HPDE6-E6E7 (cell line): ENCODE results near the gene PLD4.

Experiments used
- DNase-seq: peaks from one replicate; pipeline ENCODE4 v3.0.0; 2011; ENCODE audit warnings: missing footprints; ENCODE audit errors: extremely low spot score

Gene PLD4

DNA sequence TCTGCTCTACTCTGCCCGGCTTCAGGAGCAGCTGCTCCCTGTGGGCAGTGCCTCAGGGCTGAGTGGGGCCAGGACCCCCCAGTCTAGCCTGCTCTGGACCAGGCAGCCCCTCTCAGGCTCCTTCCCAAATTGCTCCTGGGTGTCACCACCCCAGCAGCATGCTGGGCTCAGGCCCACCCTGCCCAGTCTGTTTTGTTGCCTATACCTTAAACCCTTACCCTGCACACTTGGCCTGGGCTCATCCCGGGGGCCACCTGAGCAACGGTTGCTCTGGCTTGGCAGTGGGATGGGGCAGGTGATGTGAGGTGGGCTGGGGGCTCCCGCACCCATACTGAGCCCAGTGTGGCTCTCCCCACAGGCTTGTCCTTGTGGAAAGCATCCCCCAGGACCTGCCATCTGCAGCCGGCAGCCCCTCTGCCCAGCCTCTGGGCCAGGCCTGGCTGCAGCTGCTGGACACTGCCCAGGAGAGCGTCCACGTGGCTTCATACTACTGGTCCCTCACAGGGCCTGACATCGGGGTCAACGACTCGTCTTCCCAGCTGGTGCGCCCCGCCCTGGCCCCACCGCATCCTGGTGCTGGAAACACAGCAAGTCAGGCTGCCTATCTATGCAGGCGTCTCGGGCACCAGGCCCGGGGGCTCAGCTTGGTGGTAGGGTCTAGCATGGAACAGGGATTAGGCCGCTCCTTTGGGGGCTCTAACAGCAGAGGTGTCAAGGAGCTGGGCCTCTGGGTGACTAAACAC lies 3.9 kb downstream of the PLD4 start:
- no peak for DNase-seq

DNA sequence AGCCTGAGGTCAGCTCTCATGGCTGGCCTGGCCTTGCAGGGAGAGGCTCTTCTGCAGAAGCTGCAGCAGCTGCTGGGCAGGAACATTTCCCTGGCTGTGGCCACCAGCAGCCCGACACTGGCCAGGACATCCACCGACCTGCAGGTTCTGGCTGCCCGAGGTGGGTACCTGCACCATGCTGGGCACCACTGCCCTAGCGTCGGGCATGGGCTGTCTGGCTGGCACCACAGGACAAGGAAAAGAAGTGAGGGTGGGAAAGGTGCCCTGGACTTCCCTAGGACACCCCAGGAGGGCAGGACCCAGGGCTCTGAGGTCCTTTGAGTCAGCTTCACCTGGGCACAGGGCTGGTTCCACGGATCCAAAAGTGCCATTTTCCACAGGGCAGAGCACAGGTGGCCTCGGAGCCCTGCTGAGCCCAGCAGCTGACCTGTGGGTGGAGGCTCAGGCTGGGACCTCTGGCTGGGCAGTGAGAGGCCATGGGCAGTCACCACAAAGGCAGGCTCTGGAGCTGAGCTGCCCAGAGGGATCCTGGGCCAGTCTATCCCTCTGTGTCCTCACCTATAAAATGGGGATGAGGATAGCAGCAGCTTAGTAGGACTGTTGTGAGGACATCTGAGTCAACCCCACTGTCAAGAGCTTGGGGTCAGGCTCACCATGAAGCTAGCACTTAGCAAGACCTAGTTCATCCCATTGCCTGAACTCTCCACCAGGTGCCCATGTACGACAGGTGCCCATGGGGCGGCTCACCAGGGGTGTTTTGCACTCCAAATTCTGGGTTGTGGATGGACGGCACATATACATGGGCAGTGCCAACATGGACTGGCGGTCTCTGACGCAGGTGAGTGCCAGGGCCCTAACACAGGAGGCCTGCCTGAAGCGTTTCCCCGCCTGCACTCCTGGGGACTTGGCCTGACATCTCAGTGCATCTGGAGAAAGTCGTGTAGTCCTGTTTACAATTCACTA lies 4.9 kb downstream of the PLD4 start:
- no peak for DNase-seq

- DNase-seq, result no peak
Observed at GRCh38 chr14:104930526-104931303, 6.0 kb downstream of the PLD4 start.

DNA sequence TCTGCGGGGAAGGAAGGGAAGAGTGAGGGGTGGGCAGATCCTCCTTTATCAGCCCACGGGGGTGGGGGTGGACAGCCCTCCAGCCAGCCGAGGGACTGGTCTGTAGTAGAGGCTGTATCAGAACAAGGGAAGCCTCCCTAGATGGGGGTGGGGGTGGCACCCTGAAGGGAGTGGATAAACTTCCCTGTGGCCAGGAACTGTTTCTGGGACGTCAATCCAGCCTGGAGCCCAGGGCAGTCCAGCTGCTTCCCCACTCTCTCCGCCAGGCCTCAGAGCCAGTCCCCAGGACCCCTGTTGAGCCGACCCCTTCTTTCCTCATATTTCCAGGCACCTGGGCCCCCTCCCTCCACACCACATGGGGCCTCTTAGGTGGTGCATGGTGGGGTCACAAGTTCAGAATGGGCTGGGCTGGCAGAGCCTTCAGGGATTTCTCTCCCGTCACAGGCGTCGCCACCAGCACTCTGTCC lies 6.7 kb downstream of the PLD4 start:
- no peak for DNase-seq

- DNase-seq, result no peak
Observed at GRCh38 chr14:104931771-104932675, 7.3 kb downstream of the PLD4 start.

- DNase-seq, result peak; percentile 88
Observed at GRCh38 chr14:104932676-104933631, 8.3 kb downstream of the PLD4 start.

DNA sequence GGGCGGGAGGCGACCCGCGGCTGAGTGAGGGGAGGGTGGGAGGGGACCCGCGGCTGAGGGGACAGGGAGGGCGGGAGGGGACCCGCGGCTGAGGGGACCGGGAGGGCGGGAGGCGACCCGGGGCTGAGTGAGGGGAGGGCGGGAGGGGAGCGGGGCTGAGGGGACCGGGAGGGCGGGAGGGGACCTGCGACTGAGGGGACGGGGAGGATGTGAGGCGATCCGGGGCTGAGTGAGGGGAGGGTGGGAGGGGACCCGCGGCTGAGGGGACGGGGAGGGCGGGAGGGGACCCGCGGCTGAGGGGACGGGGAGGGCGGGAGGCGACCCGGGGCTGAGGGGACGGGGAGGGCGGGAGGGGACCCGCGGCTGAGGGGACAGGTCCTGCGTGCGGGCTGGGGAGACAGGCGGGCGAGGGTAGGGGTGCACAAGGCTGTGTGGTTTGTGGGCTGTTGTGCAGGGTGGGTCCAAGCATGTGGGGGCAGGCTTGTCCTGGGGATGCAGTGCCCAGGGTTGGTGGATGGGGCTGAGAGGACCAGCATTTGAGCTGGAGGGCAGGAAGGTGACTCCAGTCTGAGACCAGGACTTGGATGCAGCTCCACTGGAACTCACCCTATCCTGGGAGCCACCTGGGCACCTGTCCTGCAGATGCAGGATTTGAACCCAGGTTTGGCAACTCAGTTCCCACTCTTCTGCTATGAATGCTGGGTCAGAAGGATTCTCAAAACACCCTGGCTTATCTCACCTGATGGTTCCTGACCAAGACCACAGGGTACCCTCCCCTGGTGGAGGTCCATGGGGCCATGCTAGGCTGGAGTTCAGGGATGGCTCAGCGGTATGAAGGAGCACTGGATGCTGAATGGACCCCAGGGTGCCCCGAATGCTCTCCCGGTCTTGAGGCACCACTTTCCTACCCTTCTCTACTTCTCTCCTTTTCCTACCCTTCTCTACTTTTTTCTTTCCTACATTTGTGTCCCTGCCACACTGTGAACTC lies 9.4 kb downstream of the PLD4 start:
- no peak for DNase-seq

DNA sequence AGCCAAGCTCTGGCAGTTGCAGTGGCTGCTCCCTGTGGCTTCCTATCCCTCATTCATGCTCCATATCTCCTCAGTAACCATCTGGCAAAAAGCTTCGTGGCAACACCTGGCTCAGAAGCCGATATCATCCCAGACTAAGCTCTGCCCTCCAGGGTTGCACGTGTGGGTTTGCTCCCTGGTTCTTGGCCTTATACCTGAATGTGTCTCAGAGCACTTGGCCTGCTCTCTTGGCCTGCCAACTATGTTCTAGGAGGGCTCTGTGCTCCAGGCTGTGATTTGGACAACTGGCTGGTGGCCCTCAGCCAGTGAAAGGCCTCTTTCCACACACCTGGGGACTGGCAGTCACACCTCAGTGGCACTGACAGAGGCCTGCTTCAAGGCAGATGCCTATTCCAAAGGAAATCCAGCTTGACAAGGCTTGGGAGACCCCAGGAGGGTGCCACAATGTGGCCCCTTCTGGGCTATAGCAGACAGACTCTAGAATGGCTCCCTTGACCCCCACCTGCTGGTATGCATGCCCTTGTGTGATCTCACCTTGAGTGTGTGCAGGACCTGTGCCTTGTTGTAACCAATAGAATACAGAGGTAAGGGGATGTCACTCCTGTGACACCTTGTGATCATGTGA lies 10.5 kb downstream of the PLD4 start:
- no peak for DNase-seq

GRCh38 chr14:104935955-104936354 lies 11.3 kb downstream of the PLD4 start:
- DNase-seq, result no peak

- DNase-seq, result no peak
Observed at GRCh38 chr14:104936361-104937155, 11.9 kb downstream of the PLD4 start.

DNA sequence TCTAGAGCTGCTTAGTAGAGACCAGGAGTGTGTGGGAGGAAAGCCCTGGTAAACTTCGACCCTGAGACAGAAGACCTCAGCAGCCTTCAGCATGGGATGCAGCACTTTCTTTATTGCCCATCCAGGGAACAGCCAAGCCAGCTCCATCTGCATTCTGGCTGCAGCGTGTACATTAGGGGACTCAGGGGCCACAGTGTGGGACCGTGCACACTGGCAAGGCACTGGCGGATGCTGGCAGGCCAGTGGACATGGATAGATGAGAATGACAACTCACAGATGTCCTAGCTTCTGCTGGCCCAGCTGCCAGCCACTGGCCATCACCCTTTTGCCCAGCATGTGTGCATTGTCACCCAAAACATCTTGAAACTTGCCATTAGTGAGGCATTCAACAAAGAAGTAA lies 12.5 kb downstream of the PLD4 start:
- DNase-seq, result no peak

DNA sequence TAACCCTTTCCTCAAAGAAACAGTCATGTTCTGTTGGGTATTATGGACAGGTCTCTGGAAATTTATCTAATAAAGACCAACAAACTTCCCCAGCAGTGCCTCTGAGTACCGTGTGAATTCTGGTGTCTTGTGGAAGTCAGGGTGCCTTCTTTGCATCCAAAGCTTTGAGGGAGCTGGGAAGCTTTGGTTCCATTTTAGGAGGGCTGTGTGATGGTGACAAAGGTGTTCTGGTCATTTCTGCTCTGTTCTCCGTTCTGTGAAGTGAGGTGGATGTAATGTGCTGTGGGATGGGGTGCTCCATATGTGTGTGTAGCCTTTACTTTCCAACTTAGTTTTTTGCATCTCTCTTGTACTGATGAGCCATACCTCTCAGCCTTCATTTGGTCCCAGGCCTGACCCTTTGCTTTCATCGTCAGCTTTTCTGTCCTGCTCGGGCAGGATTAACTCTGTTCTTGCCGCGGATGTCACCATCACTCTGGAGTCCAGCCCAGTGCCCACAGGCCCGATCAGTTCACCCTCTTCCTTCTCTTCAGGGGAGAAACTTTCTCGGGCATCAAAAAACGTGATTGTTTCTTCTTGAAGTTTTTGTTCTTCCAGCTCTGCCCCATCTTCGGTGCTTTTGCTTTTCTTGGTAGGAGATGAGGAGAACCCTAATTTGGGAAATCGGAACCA lies 13.2 kb downstream of the PLD4 start:
- DNase-seq, result no peak

- DNase-seq, result no peak
Observed at GRCh38 chr14:104938436-104938835, 13.8 kb downstream of the PLD4 start.

GRCh38 chr14:104938960-104939359 lies 14.3 kb downstream of the PLD4 start:
- DNase-seq, result no peak

- no peak for DNase-seq
Observed at GRCh38 chr14:104939666-104940410, 15.2 kb downstream of the PLD4 start.
